Loucy (cell line): Measurements from ENCODE around the gene PTPRK.

ENCODE experiments used
- CTCF ChIP-seq: fragments of 200-600 bp; sonication (generic); conservative IDR thresholded peaks from 2 replicates; pipeline ENCODE4 v1.5.1; 2014; ENCODE audit warnings: mild to moderate bottlenecking, antibody characterized with exemption, low read length
- EZH2phosphoT487 ChIP-seq: fragments of 200-600 bp; IDR thresholded peaks from 2 replicates; pipeline ENCODE4 v1.6.1; 2018; ENCODE audit warnings: antibody characterized with exemption, mild to moderate bottlenecking, moderate library complexity, borderline replicate concordance

DNA sequence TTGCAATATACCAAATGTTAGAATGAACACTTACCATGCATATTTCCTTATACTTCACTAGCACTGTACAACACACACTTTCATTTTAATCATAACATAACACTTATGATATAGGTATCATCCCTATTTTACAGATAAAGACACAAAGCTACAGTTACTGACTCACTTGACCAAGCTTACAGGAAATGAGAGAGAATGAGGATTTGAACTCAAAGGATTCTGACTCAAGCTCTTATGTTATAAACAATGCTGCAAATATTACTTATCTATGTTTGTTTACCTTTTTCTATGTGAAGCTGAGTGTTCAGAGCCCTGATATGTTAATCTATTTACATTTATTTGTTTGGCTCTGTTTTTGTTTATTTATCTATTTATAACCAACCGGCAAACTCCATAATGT, 245.4 kb downstream of the PTPRK start:
- TF ChIP-seq CTCF, result no peak
- no peak for TF ChIP-seq EZH2phosphoT487
